Neural progenitor cell (in vitro differentiated cells): ENCODE measurements around the gene VPS8. TPM values are rescaled to one million over a fixed set of nuclear protein-coding genes. Genes with fewer than 3 reads are reported as not detected.

Source experiments
- DNase-seq: peaks from one replicate; pipeline ENCODE4 v3.0.0-alpha.2; 2016; ENCODE audit warnings: low spot score
- H2AFZ ChIP-seq: fragments of 200-600 bp; sonication (generic); replicated peaks from 2 replicates; pipeline ENCODE4 v1.6.1; 2016; ENCODE audit warnings: antibody characterized with exemption
- H3F3A ChIP-seq: fragments of 200-600 bp; sonication (generic); 2 replicates; pipeline ENCODE4 v1.6.1; 2016; ENCODE audit warnings: antibody characterized with exemption, low read depth
- H3K27ac ChIP-seq: fragments of 200-600 bp; sonication (generic); 2 replicates; pipeline ENCODE4 v1.5.1; 2016; ENCODE audit warnings: mild to moderate bottlenecking
- H3K27me3 ChIP-seq: fragments of 200-600 bp; sonication (generic); 2 replicates; pipeline ENCODE4 v1.6.1; 2016; ENCODE audit warnings: mild to moderate bottlenecking, moderate library complexity
- H3K36me3 ChIP-seq: fragments of 200-600 bp; sonication (generic); 2 replicates; pipeline ENCODE4 v1.5.1; 2016
- H3K4me1 ChIP-seq: fragments of 200-600 bp; sonication (generic); 2 replicates; pipeline ENCODE4 v1.6.1; 2016; ENCODE audit warnings: mixed run types
- H3K4me2 ChIP-seq: fragments of 200-600 bp; sonication (generic); 2 replicates; pipeline ENCODE4 v1.6.1; 2016
- H3K4me3 ChIP-seq: fragments of 200-600 bp; sonication (generic); 2 replicates; pipeline ENCODE4 v1.5.1; 2016
- H3K79me2 ChIP-seq: fragments of 200-600 bp; sonication (generic); 2 replicates; pipeline ENCODE4 v1.6.1; 2016; ENCODE audit warnings: low read depth
- H3K9ac ChIP-seq: fragments of 200-600 bp; sonication (generic); 2 replicates; pipeline ENCODE4 v1.6.1; 2016
- H3K9me3 ChIP-seq: fragments of 200-600 bp; sonication (generic); 2 replicates; pipeline ENCODE4 v1.5.1; 2016; ENCODE audit warnings: low read depth
- H4K20me1 ChIP-seq: fragments of 200-600 bp; sonication (generic); 2 replicates; pipeline ENCODE4 v1.6.1; 2016; ENCODE audit warnings: low read depth
- H3K27ac Mint-ChIP-seq: 3 replicates; pipeline ENCODE4 v1.8.0; 2021; ENCODE audit warnings: mixed read lengths
- H3K27me3 Mint-ChIP-seq: 2 replicates; pipeline ENCODE4 v1.8.0; 2022; ENCODE audit warnings: low read depth, mild to moderate bottlenecking, inconsistent platforms, moderate library complexity, mixed read lengths; ENCODE audit not compliant: insufficient read depth
- H3K36me3 Mint-ChIP-seq: 3 replicates; pipeline ENCODE4 v1.8.0; 2021; ENCODE audit warnings: mixed read lengths
- H3K4me1 Mint-ChIP-seq: 3 replicates; pipeline ENCODE4 v1.8.0; 2021; ENCODE audit warnings: mixed read lengths
- H3K4me3 Mint-ChIP-seq: 3 replicates; pipeline ENCODE4 v1.8.0; 2021; ENCODE audit warnings: mild to moderate bottlenecking, moderate library complexity, mixed read lengths
- H3K9me3 Mint-ChIP-seq: 3 replicates; pipeline ENCODE4 v1.8.0; 2020; ENCODE audit warnings: mixed read lengths
- EZH2 ChIP-seq: fragments of 200-600 bp; sonication (generic); IDR thresholded peaks from 2 replicates; pipeline ENCODE4 v1.6.1; 2017; ENCODE audit warnings: antibody characterized with exemption, mild to moderate bottlenecking, moderate library complexity
- EZH2phosphoT487 ChIP-seq: fragments of 200-600 bp; sonication (generic); IDR thresholded peaks from 2 replicates; pipeline ENCODE4 v1.6.1; 2017; ENCODE audit warnings: antibody characterized with exemption
- total RNA-seq: library from RNA; depleted of rRNA; stranded (reverse); fragments of >200 nt; gene quantifications from 2 replicates; pipeline ENCODE4 v1.2.3, GENCODE V29; 2015; ENCODE audit warnings: low replicate concordance
- TF ChIP-seq, protein P1 (sequence below): fragments of 200-600 bp; sonication (generic); IDR thresholded peaks from 2 replicates; pipeline ENCODE4 v1.5.1; 2017; ENCODE audit warnings: antibody characterized with exemption, mild to moderate bottlenecking

VPS8 gene, protein sequence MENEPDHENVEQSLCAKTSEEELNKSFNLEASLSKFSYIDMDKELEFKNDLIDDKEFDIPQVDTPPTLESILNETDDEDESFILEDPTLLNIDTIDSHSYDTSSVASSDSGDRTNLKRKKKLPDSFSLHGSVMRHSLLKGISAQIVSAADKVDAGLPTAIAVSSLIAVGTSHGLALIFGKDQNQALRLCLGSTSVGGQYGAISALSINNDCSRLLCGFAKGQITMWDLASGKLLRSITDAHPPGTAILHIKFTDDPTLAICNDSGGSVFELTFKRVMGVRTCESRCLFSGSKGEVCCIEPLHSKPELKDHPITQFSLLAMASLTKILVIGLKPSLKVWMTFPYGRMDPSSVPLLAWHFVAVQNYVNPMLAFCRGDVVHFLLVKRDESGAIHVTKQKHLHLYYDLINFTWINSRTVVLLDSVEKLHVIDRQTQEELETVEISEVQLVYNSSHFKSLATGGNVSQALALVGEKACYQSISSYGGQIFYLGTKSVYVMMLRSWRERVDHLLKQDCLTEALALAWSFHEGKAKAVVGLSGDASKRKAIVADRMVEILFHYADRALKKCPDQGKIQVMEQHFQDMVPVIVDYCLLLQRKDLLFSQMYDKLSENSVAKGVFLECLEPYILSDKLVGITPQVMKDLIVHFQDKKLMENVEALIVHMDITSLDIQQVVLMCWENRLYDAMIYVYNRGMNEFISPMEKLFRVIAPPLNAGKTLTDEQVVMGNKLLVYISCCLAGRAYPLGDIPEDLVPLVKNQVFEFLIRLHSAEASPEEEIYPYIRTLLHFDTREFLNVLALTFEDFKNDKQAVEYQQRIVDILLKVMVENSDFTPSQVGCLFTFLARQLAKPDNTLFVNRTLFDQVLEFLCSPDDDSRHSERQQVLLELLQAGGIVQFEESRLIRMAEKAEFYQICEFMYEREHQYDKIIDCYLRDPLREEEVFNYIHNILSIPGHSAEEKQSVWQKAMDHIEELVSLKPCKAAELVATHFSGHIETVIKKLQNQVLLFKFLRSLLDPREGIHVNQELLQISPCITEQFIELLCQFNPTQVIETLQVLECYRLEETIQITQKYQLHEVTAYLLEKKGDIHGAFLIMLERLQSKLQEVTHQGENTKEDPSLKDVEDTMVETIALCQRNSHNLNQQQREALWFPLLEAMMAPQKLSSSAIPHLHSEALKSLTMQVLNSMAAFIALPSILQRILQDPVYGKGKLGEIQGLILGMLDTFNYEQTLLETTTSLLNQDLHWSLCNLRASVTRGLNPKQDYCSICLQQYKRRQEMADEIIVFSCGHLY (N-terminal part only)
- total RNA-seq = 49.1 and 93.1 TPM in 2 replicates

DNA sequence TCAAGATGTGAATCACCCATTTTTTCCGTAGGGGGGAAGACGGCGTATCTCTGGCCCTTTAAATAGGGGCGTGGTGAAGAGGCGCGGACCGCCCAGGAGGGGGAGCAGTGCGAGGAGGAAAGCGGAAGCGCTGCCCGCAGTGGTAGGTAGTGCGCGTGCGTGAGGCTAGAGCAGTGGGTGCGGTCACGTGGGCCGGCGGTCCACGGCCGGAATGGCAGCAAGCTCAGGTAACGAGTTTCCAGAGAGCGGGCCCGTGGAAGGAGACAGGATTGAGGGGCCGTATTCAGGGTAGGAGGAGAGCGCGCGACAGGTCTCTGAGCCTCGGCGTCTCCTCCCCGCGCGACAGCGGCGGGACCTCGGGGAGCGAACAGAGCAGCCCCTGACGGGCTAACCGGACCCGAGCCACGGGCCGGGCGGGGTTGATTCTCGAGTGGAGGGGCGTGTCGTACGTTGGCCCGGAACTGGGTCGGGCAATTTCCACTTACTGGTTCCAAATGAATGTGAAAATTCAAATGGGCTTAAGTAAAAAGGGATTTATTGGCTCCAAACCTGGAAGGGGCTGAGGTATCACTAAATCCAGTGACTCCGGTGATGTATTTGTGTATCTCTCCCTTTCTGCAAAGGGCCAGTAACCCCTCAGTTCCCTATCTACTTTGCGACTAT lies at the start of gene VPS8:
Gene VPS8, plus strand, starts transcription at position 168 of the 663 bp plus-strand sequence. CDS start 12,467 bp downstream, outside the sequence.
- Histone ChIP-seq H3K9ac (peak within 1 kb of the TSS; percentile 5), H2AFZ (peak within 1 kb of the TSS; percentile 91), H3K79me2 (peaks cover 23% of the 10 kb centered on the region), H3K27ac (no peak within 1 kb of the TSS), H3K4me3 (peak within 1 kb of the TSS; percentile 74), H3K9me3 (no peaks in the 10 kb centered on the region), H3K4me1 (peaks cover 19% of the 10 kb centered on the region), H3F3A (peaks cover 20% of the 10 kb centered on the region), H3K36me3 (no peaks in the 10 kb centered on the region), H3K4me2 (peak within 1 kb of the TSS; percentile 83), H4K20me1 (no peaks in the 10 kb centered on the region), H3K27me3 (no peaks in the 10 kb centered on the region)
- Mint-ChIP-seq H3K4me1 (peaks cover 13% of the 10 kb centered on the region), H3K27me3 (peaks cover 3% of the 10 kb centered on the region), H3K9me3 (no peaks in the 10 kb centered on the region), H3K4me3 (peak within 1 kb of the TSS; percentile 99), H3K36me3 (peaks cover under 1% of the 10 kb centered on the region), H3K27ac (peak within 1 kb of the TSS; percentile 96)
- peak; percentile 96 for DNase-seq
- peak; percentile 46 for TF ChIP-seq EZH2
- TF ChIP-seq, protein P1, sequence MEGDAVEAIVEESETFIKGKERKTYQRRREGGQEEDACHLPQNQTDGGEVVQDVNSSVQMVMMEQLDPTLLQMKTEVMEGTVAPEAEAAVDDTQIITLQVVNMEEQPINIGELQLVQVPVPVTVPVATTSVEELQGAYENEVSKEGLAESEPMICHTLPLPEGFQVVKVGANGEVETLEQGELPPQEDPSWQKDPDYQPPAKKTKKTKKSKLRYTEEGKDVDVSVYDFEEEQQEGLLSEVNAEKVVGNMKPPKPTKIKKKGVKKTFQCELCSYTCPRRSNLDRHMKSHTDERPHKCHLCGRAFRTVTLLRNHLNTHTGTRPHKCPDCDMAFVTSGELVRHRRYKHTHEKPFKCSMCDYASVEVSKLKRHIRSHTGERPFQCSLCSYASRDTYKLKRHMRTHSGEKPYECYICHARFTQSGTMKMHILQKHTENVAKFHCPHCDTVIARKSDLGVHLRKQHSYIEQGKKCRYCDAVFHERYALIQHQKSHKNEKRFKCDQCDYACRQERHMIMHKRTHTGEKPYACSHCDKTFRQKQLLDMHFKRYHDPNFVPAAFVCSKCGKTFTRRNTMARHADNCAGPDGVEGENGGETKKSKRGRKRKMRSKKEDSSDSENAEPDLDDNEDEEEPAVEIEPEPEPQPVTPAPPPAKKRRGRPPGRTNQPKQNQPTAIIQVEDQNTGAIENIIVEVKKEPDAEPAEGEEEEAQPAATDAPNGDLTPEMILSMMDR = peak; percentile 70
- TF ChIP-seq EZH2phosphoT487 = no peak

DNA sequence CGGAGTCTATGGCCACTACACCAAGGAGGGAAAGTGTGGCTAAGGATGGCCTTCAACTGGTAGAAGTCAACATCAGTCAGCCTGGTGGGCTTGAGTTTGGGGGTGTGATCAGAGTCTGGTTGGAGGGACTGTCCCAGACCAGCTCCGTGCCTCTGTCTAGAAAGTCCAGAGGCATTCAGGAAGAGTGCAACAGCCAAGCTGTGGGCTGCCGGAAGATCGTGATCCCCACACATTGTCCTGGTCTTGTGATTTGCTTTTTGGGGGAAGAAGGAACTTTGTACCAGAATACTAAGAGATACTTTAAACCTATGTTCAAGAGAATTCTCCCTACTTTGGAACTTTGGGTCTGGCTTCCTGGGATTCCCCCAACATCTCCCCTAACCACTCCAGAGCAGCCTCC lies 47.8 kb upstream of the VPS8 start:
- H2AFZ ChIP-seq = no peak overlapping the region
- H3K27ac Mint-ChIP-seq = no peak overlapping the region
- peaks cover 8% of the 10 kb centered on the region for H3K4me1 ChIP-seq
- H3K9me3 ChIP-seq = no peaks in the 10 kb centered on the region
- no peaks in the 10 kb centered on the region for H3K9me3 Mint-ChIP-seq
- no peak overlapping the region for H3K4me2 ChIP-seq
- no peak for DNase-seq
- H3K4me1 Mint-ChIP-seq = peaks cover 19% of the 10 kb centered on the region
- H3K36me3 ChIP-seq = no peaks in the 10 kb centered on the region
- peaks cover 21% of the 10 kb centered on the region for H3K27me3 Mint-ChIP-seq
- no peak overlapping the region for H3K4me3 Mint-ChIP-seq
- no peaks in the 10 kb centered on the region for H3K79me2 ChIP-seq
- H3K36me3 Mint-ChIP-seq = no peaks in the 10 kb centered on the region
- no peaks in the 10 kb centered on the region for H3K27me3 ChIP-seq
- H3K27ac ChIP-seq = no peak overlapping the region
- H3K4me3 ChIP-seq = no peak overlapping the region
- no peaks in the 10 kb centered on the region for H4K20me1 ChIP-seq
- TF ChIP-seq EZH2 = no peak
- TF ChIP-seq EZH2phosphoT487 = no peak
- TF ChIP-seq, protein P1 = no peak
- no peak overlapping the region for H3K9ac ChIP-seq
- no peaks in the 10 kb centered on the region for H3F3A ChIP-seq
